IMR-90 (cell line): ENCODE data around the gene RBM10. TPM values are rescaled to one million over a fixed set of nuclear protein-coding genes. Genes with fewer than 3 reads are reported as not detected.

Source experiments
- ATAC-seq: fragments of 200-7000 bp; cut with Tn5 transposase; 2 replicates; pipeline ENCODE4 v1.9.1; 2020; ENCODE audit warnings: low read depth, mild to moderate bottlenecking, moderate library complexity
- BruUV-seq: library from RNA; stranded (reverse); fragments of 400-500 nt; replicated peaks from 2 replicates; lab custom pipeline; 2021; lab: Mats Ljungman, UMichigan
- CTCF ChIA-PET: fragments of 300-600 bp; formaldehyde crosslinking; extraction: SDS; loops from one replicate; lab custom pipeline; 2021; ENCODE audit warnings: antibody characterized with exemption; lab: Yijun Ruan, JAX
- POLR2A ChIA-PET: fragments of 300-600 bp; sonication (Branson Sonifier 250); formaldehyde crosslinking; loops from one replicate; lab custom pipeline; 2022; ENCODE audit warnings: antibody characterized with exemption; ENCODE audit not compliant: unreplicated experiment; lab: Charles Lee
- DNase-seq: peaks from one replicate; pipeline ENCODE4 v3.0.0; 2013
- H2AFZ ChIP-seq: replicated peaks from 2 replicates; pipeline ENCODE3; 2013; ENCODE audit warnings: low read length, mild to moderate bottlenecking; ENCODE audit not compliant: poor library complexity
- H2AK5ac ChIP-seq: 2 replicates; pipeline ENCODE4 v1.6.1; 2013; ENCODE audit warnings: low read depth, low read length, inconsistent platforms
- H2AK9ac ChIP-seq: replicated peaks from 2 replicates; pipeline ENCODE3; 2013; ENCODE audit warnings: mild to moderate bottlenecking, low read depth, low read length, moderate library complexity; ENCODE audit not compliant: poor library complexity
- H2BK120ac ChIP-seq: 2 replicates; pipeline ENCODE4 v1.6.1; 2013; ENCODE audit warnings: low read depth, low read length, inconsistent platforms
- H2BK15ac ChIP-seq: 3 replicates; pipeline ENCODE4 v1.6.1; 2013; ENCODE audit warnings: low read depth, low read length, inconsistent platforms
- H2BK20ac ChIP-seq: 2 replicates; pipeline ENCODE4 v1.6.1; 2013; ENCODE audit warnings: low read depth, mild to moderate bottlenecking, inconsistent platforms, low read length, moderate library complexity
- H2BK5ac ChIP-seq: 2 replicates; pipeline ENCODE4 v1.6.1; 2013; ENCODE audit warnings: mild to moderate bottlenecking, low read depth, low read length, inconsistent platforms; ENCODE audit not compliant: poor library complexity, severe bottlenecking
- H3K14ac ChIP-seq: replicated peaks from 2 replicates; pipeline ENCODE4 v1.6.1; 2013; ENCODE audit warnings: low read depth, low read length, inconsistent platforms
- H3K18ac ChIP-seq: 2 replicates; pipeline ENCODE4 v1.6.1; 2013; ENCODE audit warnings: low read depth, low read length, control low read depth
- H3K23ac ChIP-seq: 2 replicates; pipeline ENCODE4 v1.6.1; 2013; ENCODE audit warnings: low read depth, low read length, inconsistent platforms
- H3K27ac ChIP-seq: 2 replicates; pipeline ENCODE4 v1.5.1; 2013; ENCODE audit warnings: mild to moderate bottlenecking, control low read depth, low read length; ENCODE audit not compliant: insufficient read depth
- H3K27me3 ChIP-seq: 2 replicates; pipeline ENCODE4 v1.6.1; 2013; ENCODE audit warnings: low read length; ENCODE audit not compliant: control insufficient read depth, insufficient read depth
- H3K36me3 ChIP-seq: 2 replicates; pipeline ENCODE4 v1.6.1; 2013; ENCODE audit warnings: low read length, mixed read lengths; ENCODE audit not compliant: control insufficient read depth, insufficient read depth
- H3K4ac ChIP-seq: 2 replicates; pipeline ENCODE4 v1.6.1; 2013; ENCODE audit warnings: low read depth, low read length, inconsistent platforms
- H3K4me1 ChIP-seq: 2 replicates; pipeline ENCODE4 v1.6.1; 2013; ENCODE audit warnings: low read length, mixed read lengths; ENCODE audit not compliant: control insufficient read depth, insufficient read depth
- H3K4me2 ChIP-seq: 2 replicates; pipeline ENCODE4 v1.6.1; 2013; ENCODE audit warnings: low read depth, mild to moderate bottlenecking, control low read depth, low read length, moderate library complexity
- H3K4me3 ChIP-seq: 2 replicates; pipeline ENCODE4 v1.5.1; 2013; ENCODE audit warnings: low read depth, mild to moderate bottlenecking, control low read depth, low read length, moderate library complexity; ENCODE audit not compliant: insufficient read depth
- H3K56ac ChIP-seq: 2 replicates; pipeline ENCODE4 v1.6.1; 2013; ENCODE audit warnings: low read length, inconsistent platforms; ENCODE audit not compliant: insufficient read depth; ENCODE audit errors: extremely low read depth
- H3K79me1 ChIP-seq, 2 experiments: 2 replicates each; pipeline ENCODE4 v1.6.1; 2013; ENCODE audit warnings: low read length in 2 of 2, inconsistent platforms in 1 of 2, low read depth in 1 of 2
- H3K9ac ChIP-seq: 2 replicates; pipeline ENCODE4 v1.6.1; 2013; ENCODE audit warnings: low read depth, low read length, control low read depth
- H3K9me1 ChIP-seq: 2 replicates; pipeline ENCODE4 v1.6.1; 2013; ENCODE audit warnings: low read length, inconsistent platforms; ENCODE audit not compliant: insufficient read depth
- H3K9me3 ChIP-seq: 2 replicates; pipeline ENCODE4 v1.6.1; 2013; ENCODE audit warnings: low read length; ENCODE audit not compliant: control insufficient read depth, insufficient read depth
- H4K20me1 ChIP-seq: 2 replicates; pipeline ENCODE4 v1.6.1; 2013; ENCODE audit warnings: low read length, inconsistent platforms; ENCODE audit not compliant: insufficient read depth
- H4K5ac ChIP-seq: 2 replicates; pipeline ENCODE4 v1.6.1; 2013; ENCODE audit warnings: mild to moderate bottlenecking, low read depth, low read length, control low read depth
- H4K8ac ChIP-seq, 2 experiments: 2 replicates each; pipeline ENCODE4 v1.6.1; 2013; ENCODE audit warnings: low read depth in 2 of 2, low read length in 2 of 2, control low read depth in 1 of 2, inconsistent platforms in 1 of 2
- H4K91ac ChIP-seq: 2 replicates; pipeline ENCODE4 v1.6.1; 2013; ENCODE audit warnings: low read depth, low read length, inconsistent platforms; ENCODE audit not compliant: insufficient read depth
- BHLHE40 ChIP-seq: fragments of 150-350 bp; IDR thresholded peaks from 2 replicates; pipeline ENCODE4 v1.6.1; 2016; ENCODE audit warnings: mild to moderate bottlenecking, low read depth, low read length
- CEBPB ChIP-seq: IDR thresholded peaks from 2 replicates; pipeline ENCODE4 v1.6.1; 2012; ENCODE audit warnings: low read depth, low read length, improper control_type of control experiment
- CHD1 ChIP-seq: IDR thresholded peaks from 2 replicates; pipeline ENCODE4 v1.6.1; 2012; ENCODE audit warnings: low read depth, low read length, improper control_type of control experiment
- FOS ChIP-seq: fragments of 150-350 bp; IDR thresholded peaks from 2 replicates; pipeline ENCODE4 v1.6.1; 2016; ENCODE audit warnings: low read depth, low read length
- MAFK ChIP-seq: IDR thresholded peaks from 2 replicates; pipeline ENCODE4 v1.6.1; 2012; ENCODE audit warnings: low read depth, low read length, improper control_type of control experiment
- MAZ ChIP-seq: IDR thresholded peaks from 2 replicates; pipeline ENCODE4 v1.6.1; 2012; ENCODE audit warnings: low read depth, mild to moderate bottlenecking, low read length, improper control_type of control experiment, moderate library complexity, borderline replicate concordance
- MXI1 ChIP-seq: IDR thresholded peaks from 2 replicates; pipeline ENCODE4 v1.6.1; 2012; ENCODE audit warnings: low read depth, mild to moderate bottlenecking, low read length, moderate library complexity, borderline replicate concordance
- NFE2L2 ChIP-seq: fragments of 150-350 bp; IDR thresholded peaks from 2 replicates; pipeline ENCODE4 v1.6.1; 2016; ENCODE audit warnings: low read depth, mild to moderate bottlenecking, low read length
- POLR2A ChIP-seq: IDR thresholded peaks from 2 replicates; pipeline ENCODE4 v1.6.1; 2012; ENCODE audit warnings: mild to moderate bottlenecking, low read depth, low read length
- RAD21 ChIP-seq: IDR thresholded peaks from 2 replicates; pipeline ENCODE4 v1.6.1; 2012; ENCODE audit warnings: low read length, improper control_type of control experiment
- RCOR1 ChIP-seq: IDR thresholded peaks from 2 replicates; pipeline ENCODE4 v1.6.1; 2012; ENCODE audit warnings: mild to moderate bottlenecking, low read length, improper control_type of control experiment; ENCODE audit not compliant: insufficient replicate concordance
- RFX5 ChIP-seq: IDR thresholded peaks from 2 replicates; pipeline ENCODE4 v1.8.0; 2012; ENCODE audit warnings: low read depth, mild to moderate bottlenecking, low read length, moderate library complexity
- SMC3 ChIP-seq: fragments of 150-350 bp; IDR thresholded peaks from 2 replicates; pipeline ENCODE4 v1.6.1; 2016; ENCODE audit warnings: low read depth, mild to moderate bottlenecking, antibody characterized with exemption, low read length, moderate library complexity
- WGBS, 2 experiments: methylation state at CpG; one replicate each; pipeline versions ENCODE4 v1.1.5 to v1.1.7; 2013; ENCODE audit warnings: missing lambda C conversion rate in 2 of 2; ENCODE audit not compliant: insufficient read length in 1 of 2; ENCODE audit errors: extremely low coverage in 2 of 2; 5-methylcytosine and 5-hydroxymethylcytosine counted together
- dilution Hi-C: fragments of 300-500 bp; cut with HindIII; formaldehyde crosslinking; loops from one replicate; pipeline ENCODE4 v1.14.3; 2018; ENCODE audit warnings: low sequenced_read_pairs; ENCODE audit not compliant: unreplicated experiment
- in situ Hi-C: fragments of 300-500 bp; cut with MboI; formaldehyde crosslinking; loops from 3 replicates; pipeline ENCODE4 v1.14.3; 2019; ENCODE audit warnings: low sequenced_read_pairs, inconsistent platforms, mixed read lengths
- intact Hi-C: fragments of 100-400 bp; cut with micrococcal nuclease; formaldehyde crosslinking; loops from 2 replicates; pipeline ENCODE4 v1.10.0; 2022
- polyA plus RNA-seq, 3 experiments: library from polyadenylated mRNA; depleted of rRNA; stranded (reverse); fragments of >200 nt; gene quantifications; 2 replicates each; pipeline ENCODE4 v1.2.3, GENCODE V29; 2012; ENCODE audit warnings: low replicate concordance in 1 of 3
- total RNA-seq: library from RNA; depleted of rRNA; stranded (reverse); fragments of >200 nt; gene quantifications from 2 replicates; pipeline ENCODE4 v1.2.3, GENCODE V29; 2012
- TF ChIP-seq, protein P1 (sequence below): fragments of 150-350 bp; IDR thresholded peaks from 2 replicates; pipeline ENCODE4 v1.6.1; 2017; ENCODE audit warnings: mild to moderate bottlenecking, antibody characterized with exemption, low read length, low read depth
- TF ChIP-seq, protein P2 (sequence below): fragments of 150-350 bp; IDR thresholded peaks from 2 replicates; pipeline ENCODE4 v1.6.1; 2016; ENCODE audit warnings: low read depth, mild to moderate bottlenecking, low read length, moderate library complexity, borderline replicate concordance
- TF ChIP-seq, protein P3 (sequence below): conservative IDR thresholded peaks from 2 replicates; pipeline ENCODE4 v1.5.1; 2012; ENCODE audit warnings: mild to moderate bottlenecking, low read depth, low read length, improper control_type of control experiment

RBM10 gene
- total and polyA plus RNA-seq, 2 of the 4 experiments (the other 2 are of a cell fraction) = 33.4 to 36.0 TPM

DNA sequence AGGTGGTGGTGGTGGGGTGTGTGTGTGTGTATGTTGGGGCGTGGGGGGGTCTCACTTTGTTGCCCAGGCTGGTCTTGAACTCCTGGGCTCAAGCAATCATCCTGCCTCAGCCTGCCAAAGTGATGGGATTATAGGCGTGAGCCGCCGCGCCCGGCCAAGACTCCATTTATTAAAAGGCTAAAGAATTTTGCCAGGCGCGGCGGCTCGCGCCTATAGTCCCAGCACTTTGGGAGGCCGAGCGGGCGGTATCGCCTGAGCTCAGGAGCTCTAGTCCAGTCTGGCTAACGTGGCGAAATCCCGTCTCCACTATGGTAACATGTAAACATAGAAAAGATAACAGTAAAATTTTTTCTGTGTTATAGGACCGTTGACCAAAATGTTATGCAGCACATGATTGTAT lies 44.9 kb downstream of the RBM10 start:
- Histone ChIP-seq H4K20me1 (peaks cover 9% of the 10 kb centered on the region; the same call in 1 of the 2 replicates), H2AFZ (no peak overlapping the region), H2BK5ac (no peak overlapping the region), H2AK9ac (no peak overlapping the region), H4K8ac (no peak overlapping the region), H3K79me1 (peaks cover 5 to 21% of the 10 kb centered on the region in 2 experiments), H3K18ac (no peak overlapping the region), H3K4me3 (no peak overlapping the region), H3K14ac (no peak overlapping the region), H2BK120ac (no peak overlapping the region), H3K9me3 (no peaks in the 10 kb centered on the region), H3K23ac (no peak overlapping the region), H4K5ac (no peak overlapping the region), H2AK5ac (no peak overlapping the region), H4K91ac (no peak overlapping the region), H3K9me1 (no peaks in the 10 kb centered on the region), H3K4me2 (no peak overlapping the region), H3K36me3 (peaks cover 7% of the 10 kb centered on the region; the same call in 1 of the 2 replicates), H2BK15ac (no peak overlapping the region), H3K56ac (no peak overlapping the region), H3K4me1 (peaks cover 2% of the 10 kb centered on the region), H3K4ac (no peak overlapping the region), H3K9ac (no peak overlapping the region), H3K27me3 (peaks cover 2% of the 10 kb centered on the region; the same call in 1 of the 2 replicates), H3K27ac (no peak overlapping the region), H2BK20ac (no peak overlapping the region)
- TF ChIP-seq NFE2L2 (no peak), RCOR1 (no peak), MAZ (no peak), POLR2A (no peak), BHLHE40 (no peak), FOS (no peak), MXI1 (no peak), MAFK (no peak), CHD1 (no peak), RAD21 (no peak), CEBPB (no peak), SMC3 (no peak), RFX5 (no peak)
- TF ChIP-seq, protein P1, sequence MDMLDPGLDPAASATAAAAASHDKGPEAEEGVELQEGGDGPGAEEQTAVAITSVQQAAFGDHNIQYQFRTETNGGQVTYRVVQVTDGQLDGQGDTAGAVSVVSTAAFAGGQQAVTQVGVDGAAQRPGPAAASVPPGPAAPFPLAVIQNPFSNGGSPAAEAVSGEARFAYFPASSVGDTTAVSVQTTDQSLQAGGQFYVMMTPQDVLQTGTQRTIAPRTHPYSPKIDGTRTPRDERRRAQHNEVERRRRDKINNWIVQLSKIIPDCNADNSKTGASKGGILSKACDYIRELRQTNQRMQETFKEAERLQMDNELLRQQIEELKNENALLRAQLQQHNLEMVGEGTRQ = no peak
- TF ChIP-seq, protein P2, sequence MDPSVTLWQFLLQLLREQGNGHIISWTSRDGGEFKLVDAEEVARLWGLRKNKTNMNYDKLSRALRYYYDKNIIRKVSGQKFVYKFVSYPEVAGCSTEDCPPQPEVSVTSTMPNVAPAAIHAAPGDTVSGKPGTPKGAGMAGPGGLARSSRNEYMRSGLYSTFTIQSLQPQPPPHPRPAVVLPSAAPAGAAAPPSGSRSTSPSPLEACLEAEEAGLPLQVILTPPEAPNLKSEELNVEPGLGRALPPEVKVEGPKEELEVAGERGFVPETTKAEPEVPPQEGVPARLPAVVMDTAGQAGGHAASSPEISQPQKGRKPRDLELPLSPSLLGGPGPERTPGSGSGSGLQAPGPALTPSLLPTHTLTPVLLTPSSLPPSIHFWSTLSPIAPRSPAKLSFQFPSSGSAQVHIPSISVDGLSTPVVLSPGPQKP = no peak
- TF ChIP-seq, protein P3, sequence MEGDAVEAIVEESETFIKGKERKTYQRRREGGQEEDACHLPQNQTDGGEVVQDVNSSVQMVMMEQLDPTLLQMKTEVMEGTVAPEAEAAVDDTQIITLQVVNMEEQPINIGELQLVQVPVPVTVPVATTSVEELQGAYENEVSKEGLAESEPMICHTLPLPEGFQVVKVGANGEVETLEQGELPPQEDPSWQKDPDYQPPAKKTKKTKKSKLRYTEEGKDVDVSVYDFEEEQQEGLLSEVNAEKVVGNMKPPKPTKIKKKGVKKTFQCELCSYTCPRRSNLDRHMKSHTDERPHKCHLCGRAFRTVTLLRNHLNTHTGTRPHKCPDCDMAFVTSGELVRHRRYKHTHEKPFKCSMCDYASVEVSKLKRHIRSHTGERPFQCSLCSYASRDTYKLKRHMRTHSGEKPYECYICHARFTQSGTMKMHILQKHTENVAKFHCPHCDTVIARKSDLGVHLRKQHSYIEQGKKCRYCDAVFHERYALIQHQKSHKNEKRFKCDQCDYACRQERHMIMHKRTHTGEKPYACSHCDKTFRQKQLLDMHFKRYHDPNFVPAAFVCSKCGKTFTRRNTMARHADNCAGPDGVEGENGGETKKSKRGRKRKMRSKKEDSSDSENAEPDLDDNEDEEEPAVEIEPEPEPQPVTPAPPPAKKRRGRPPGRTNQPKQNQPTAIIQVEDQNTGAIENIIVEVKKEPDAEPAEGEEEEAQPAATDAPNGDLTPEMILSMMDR = no peak
- POLR2A ChIA-PET = no interaction called here
- DNase-seq = no peak
- in situ Hi-C loops (loop anchor here (10.0 kb wide), 2 partner anchors 195 to 335 kb away; no protein-coding TSS in a partner anchor), intact Hi-C loops (loop anchor here (5.0 kb wide), 2 partner anchors 292 to 452 kb away; partner anchors contain the start of gene ZNF41), dilution Hi-C loops (no loop called here)
- WGBS, 2 experiments = no CpG with 5 or more reads among the region's 19 CpGs
- no TSS peak for BruUV-seq
- ATAC-seq = no peak
- CTCF ChIA-PET = no interaction called here
